GM23248 (cell line): Measurements from ENCODE around the gene ZNF444.

Source experiments
- EZH2 ChIP-seq: fragments of 200-600 bp; sonication (generic); IDR thresholded peaks from 2 replicates; pipeline ENCODE4 v1.6.1; 2018; ENCODE audit warnings: antibody characterized with exemption, mild to moderate bottlenecking; ENCODE audit not compliant: insufficient read depth, poor library complexity, severe bottlenecking
- EZH2phosphoT487 ChIP-seq: fragments of 200-600 bp; sonication (generic); IDR thresholded peaks from 2 replicates; pipeline ENCODE4 v1.6.1; 2018; ENCODE audit warnings: antibody characterized with exemption, moderate library complexity, mild to moderate bottlenecking, low read depth; ENCODE audit not compliant: insufficient read depth

DNA sequence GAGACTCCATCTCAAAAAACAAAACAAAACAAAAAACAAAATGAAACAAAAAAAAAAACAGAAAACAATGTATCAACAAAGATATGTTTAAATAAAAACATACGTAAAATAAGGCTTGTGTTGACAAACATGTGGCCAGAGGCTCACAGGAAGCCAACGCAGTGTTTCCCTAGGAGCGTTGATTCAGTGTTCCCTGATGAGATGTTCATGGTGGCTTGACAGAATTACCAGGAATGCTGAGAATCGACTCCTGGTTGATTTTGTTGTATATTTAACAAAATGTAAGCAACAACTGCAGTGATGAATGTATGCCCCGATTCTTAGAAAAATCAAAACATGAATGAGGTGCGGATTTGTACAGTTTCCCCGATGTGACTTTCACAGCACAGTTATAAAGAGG is 11.1 kb upstream of the ZNF444 start:
- TF ChIP-seq EZH2 (no peak), EZH2phosphoT487 (no peak)
